GM10248 (cell line): ENCODE measurements around the gene RANBP17.
"Not testable (repeated sequence)": the region's sequence is repeated elsewhere in the genome, so short reads cannot be mapped to it uniquely, and the experiment has no call there.

Source experiments
- CTCF ChIA-PET: fragments of 300-600 bp; sonication (Branson Sonifier 250); formaldehyde crosslinking; extraction: SDS; loops from one replicate; lab custom pipeline; 2021; ENCODE audit warnings: antibody characterized with exemption; lab: Yijun Ruan, JAX
- POLR2A ChIA-PET: fragments of 350-650 bp; sonication (Branson Sonifier 250); formaldehyde crosslinking; extraction: SDS; loops from one replicate; lab custom pipeline; 2020; ENCODE audit warnings: antibody characterized with exemption; lab: Yijun Ruan, JAX
- DNase-seq: peaks from one replicate; pipeline ENCODE4 v3.0.0; 2012; ENCODE audit errors: extremely low spot score
- CTCF ChIP-seq: IDR thresholded peaks from 2 replicates; pipeline ENCODE4 v1.5.1; 2012; ENCODE audit warnings: mild to moderate bottlenecking, low read depth; ENCODE audit errors: extremely low read depth, missing control alignments, control extremely low read depth

Gene RANBP17

GRCh38 chr5:170826117-170826516, 35.7 kb upstream of the RANBP17 start:
- TF ChIP-seq CTCF = no peak
- CTCF ChIA-PET = no interaction called here
- DNase-seq = no peak
- POLR2A ChIA-PET = no interaction called here

DNA sequence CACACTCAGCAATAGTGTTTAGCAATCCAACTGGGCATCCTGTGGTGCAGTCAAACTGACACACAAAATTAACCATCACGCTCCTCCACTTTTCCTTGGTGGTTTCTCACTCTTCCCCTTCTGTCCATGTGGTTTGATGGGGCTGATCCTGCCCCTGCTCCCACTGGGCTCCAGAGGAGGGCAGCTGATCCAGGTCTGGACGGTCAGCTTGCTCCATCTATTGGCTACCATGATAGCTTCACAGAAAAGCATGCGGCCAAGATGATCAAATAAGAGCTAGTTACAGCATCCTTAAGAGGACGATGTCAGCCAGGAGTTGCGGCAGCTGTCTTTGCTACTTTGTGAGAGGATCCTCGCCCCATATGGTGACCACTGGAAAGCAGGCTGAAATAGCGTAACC, 29.6 kb upstream of the RANBP17 start:
- no peak for DNase-seq
- ChIA-PET CTCF (interaction anchor here (1.0 kb wide), 1 partner anchor 10 kb away, joined by 3 read pairs; no protein-coding TSS in a partner anchor), POLR2A (no interaction called here)
- TF ChIP-seq CTCF = no peak

DNA sequence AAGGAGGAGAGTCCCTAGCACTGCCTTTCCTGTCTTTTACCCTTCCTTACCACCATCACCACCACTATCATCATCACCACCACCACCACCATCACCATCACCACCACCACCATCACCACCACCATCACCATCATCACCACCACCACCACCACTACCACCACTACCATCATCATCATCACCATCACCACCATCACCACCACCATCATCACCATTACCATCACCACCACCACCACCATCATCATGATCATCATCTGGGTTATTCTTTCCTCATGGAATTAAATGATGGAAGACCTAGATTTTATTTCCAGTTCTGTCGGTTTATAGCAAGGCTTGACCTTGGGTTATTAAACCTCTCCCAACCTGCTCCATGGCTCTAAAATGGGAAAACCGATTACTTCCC, 27.8 kb upstream of the RANBP17 start:
- DNase-seq, CTCF ChIA-PET, POLR2A ChIA-PET: not testable (repeated sequence)

- CTCF ChIA-PET = no interaction called here
- no peak for TF ChIP-seq CTCF
- DNase-seq = no peak
- POLR2A ChIA-PET = no interaction called here
Observed at GRCh38 chr5:170836226-170836625, 25.6 kb upstream of the RANBP17 start.

DNA sequence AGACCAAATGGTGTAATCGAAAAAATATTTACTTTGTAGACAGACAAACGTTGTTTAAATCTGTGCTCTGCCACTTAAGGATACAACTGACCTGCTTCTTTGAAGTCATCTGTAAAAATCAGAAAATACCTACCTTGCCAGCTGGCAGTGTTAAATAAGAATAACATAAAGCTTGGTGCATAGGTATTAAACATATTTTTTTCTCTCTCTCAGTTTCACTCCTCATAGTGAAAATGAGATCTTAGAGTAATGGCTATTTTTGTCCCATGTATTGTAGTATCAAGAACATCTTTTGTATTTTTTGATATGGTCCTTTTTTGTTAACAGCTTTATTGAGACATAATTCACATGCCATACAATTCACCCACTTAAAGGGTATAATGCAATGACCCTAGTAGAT, 17.9 kb upstream of the RANBP17 start:
- no peak for TF ChIP-seq CTCF
- ChIA-PET CTCF (no interaction called here), POLR2A (no interaction called here)
- DNase-seq = no peak

GRCh38 chr5:170844651-170845050, 17.2 kb upstream of the RANBP17 start:
- no peak for DNase-seq
- POLR2A ChIA-PET = no interaction called here
- TF ChIP-seq CTCF = no peak
- CTCF ChIA-PET = no interaction called here

DNA sequence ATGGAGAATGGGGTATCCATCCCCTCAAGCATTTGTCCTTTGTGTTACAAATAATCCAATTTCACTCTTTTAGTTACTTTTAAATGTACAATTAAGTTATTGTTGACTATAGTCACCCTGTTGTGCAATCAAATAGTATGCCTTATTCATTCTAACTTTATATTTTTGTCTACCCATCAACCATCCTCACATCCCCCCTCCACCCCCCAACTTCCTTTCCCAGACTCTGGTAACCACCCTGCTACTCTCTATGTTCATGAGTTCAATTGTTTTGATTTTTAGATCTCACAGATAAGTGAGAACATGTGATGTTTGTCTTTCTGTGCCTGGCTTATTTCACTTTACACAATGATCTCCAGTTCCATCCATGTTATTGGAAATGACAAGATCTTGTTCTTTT, 15.4 kb upstream of the RANBP17 start:
- no peak for DNase-seq
- CTCF ChIA-PET = no interaction called here

More for the DNA sequence above, 15.4 kb upstream of the RANBP17 start:
- no peak for TF ChIP-seq CTCF
- POLR2A ChIA-PET = no interaction called here
